Retina (tissue), 1 donor: Measurements from ENCODE around the gene PGBD5.

Experiments
- DNase-seq: peaks from one replicate; pipeline ENCODE4 v3.0.0-alpha.2; 2016

The PGBD5 gene

DNA sequence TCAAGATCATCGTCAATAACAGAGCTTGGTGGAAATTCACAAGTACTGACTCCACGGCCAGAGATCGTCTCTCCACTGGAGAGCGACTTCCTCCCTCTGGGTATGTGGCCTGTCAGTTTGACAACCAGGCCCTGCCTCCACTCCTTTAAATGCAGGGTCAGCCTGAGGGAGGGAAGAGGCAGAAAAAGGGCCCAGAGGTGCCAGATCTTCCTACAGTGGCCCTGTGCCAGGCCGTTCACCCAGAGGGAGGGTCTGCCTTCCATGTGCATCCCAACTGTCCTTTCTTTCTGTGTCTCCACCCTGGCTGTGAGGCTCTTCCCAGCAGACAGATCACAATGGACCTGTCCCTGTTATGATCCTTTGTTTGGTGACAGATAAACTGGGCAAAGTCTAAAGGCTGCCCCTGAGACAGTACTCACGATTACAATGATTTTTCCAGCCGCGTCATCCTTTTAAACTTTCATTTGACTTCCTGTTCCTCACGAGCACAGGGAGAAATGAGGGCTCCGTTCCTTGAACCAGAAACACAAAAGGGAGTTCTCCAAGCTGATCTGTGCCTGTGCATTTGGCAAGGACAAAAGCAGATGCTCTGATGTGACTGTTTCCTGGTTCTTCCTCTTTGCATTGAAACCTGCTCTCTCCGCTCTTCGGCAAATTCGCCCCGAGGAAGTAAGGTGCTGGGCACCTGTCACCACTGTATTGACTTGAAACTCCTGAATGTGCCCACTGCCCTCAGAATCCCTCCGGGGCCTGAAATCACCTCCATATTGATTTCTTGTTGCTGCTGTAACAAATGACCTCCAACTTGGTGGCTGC lies 126.7 kb downstream of the PGBD5 start:
- DNase-seq = no peak

DNA sequence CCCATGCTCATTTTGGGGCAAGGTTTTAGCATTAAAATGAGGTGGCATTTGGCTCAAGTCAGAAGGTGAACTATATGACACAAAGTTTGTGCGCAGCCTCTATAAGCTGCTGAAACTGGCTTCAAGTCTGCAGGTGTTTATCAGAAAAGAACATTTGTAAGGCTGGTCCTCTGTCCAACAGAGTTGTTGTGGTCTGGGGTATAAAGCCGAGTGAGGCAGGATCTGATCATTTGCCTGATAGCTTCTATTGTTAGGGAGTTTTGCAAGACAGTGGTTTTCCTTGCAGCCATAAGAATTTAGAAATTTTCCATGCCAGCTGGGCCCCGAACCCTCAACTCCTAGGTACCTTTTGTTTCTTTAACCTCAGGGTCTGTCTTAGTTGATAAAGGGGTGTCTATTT lies 130.8 kb downstream of the PGBD5 start:
- DNase-seq = no peak

DNA sequence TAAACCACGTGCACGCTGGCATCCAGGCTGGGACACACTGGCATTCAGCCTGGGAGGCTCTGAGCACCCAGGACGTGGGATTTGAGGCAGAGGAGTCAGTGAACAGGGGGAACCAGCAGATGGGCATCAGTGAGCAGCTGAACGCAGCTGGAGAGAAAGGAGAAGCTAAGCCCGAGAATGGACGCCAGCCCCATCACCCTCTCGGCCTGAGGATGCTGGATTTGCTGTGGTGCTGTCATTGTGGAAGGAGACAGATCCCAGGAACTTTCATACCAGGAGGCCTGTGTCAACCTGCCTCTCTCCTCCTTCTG lies 132.8 kb downstream of the PGBD5 start:
- DNase-seq = peak; percentile 58

DNA sequence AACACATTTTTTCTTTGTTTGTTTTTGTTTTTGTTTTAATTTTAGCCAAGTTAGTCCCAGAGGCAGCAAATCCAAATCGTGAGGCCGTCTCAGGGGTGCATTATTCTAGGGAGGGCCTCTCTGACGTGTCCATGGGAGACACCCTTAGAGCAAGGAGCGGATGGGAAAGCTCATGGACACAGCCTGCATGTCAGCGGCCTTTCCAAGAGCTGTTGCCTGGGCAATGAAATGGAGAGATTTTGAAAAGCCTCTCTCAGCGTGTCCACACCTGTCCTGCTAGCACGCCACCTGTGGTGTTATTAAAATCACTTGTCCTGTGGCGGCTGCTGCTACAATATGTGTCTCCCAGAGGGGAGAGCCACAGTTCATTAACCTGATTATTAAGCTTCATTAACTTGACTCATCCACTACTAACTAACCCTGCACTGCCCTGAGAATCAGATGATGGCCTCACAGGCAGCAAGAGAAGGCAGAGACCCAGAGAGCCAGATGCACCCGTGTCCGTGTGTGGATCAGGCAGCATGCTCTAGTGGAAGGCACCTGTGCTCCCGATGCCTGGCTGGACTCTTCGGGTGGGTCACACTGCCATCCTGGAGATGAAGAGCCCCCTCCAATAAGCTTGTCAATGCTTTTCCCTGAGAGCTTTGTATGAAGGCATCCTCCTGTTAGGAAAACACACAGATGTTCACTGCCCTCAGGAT lies 133.3 kb downstream of the PGBD5 start:
- DNase-seq = peak; percentile 61

DNA sequence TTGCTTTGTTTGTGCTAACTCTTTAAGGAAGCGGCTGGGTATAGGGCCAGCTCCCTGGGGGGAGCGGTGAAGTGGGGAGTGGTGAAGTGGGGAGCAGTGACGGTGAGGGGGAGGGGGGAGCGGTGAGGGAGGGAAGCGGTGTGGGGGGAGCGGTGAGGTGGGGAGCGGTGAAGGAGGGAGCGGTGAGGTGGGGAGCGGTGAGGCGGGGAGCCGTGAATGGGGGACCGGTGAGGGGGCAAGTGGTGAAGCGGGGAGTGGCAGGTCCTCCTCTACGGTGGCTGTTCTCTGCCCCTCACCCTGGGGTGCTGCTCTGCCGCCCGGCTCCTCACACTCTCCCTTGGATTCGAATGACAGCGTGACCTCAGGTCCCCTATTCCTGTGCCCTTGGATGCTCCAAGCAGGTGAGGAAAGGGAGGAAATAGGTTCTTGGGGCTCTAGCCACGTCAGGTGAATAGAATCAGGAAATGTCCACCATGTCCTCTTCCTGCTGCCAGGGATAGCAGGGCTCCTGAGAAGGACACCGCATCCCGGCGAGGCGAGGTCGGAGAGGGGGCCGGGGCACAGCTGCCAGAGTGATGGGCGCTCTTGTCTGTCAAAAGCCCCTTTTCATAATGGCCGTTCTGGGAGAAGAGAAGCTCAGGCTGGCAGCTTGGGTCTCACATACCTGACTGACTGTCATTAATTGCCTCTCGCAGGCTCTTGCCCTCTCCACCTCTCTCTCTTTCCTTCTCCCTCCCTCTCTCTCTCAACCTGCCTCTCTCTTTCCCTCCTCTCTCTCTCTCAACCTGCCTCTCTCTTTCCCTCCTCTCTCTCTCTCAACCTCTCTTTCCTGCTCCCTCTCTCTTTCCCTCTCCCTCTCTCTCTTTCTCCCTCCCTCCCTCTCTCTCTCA lies 134.2 kb downstream of the PGBD5 start:
- DNase-seq = peak; percentile 44

DNA sequence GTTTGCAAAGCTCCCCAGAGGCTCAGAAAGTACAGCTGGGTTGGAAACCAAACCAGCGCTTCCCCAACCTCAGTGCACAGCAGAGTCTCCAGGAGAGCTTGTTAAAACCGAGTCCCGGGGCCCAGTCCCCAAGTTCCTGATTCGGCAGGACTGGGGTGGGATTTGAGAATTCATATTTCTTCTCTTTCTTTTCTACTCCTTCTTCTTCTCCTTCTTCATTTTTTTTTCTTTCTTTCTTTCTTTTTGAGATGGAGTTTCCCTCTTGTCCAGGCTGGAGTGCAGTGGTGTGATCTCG lies 136.8 kb downstream of the PGBD5 start:
- DNase-seq = no peak

DNA sequence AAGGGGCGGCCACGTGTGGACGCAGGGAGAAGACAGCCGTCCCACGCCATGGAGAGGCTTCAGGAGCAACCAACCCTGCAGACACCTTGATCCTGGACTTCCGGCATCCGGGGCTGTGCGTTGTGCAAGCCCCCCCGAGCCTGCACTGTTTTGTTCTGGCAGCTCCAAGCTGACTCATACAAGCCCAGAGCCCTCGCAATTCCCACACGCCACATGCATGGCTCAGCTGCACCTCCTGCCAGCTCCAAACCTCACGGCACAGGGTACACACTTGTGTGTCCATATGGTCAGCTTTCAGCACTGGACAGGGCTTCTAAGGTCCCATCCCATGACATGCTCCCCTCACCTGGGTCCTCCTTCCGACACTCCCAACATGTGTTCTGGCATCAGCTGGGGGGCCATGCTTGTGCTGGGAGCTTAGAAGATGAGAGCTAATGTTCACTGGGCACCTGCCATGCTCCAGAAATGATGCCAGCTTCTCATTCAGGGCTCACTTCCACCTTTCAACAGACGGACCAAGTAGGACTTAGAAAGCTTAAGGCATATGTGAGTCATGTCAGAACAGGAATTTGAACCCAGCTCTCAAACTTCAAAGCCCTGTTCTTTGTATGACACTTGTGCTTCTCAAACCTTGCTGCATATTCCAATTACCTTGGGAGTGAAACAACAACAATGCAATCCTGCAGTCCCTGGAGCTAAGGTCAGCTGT lies 137.3 kb downstream of the PGBD5 start:
- DNase-seq = no peak

DNA sequence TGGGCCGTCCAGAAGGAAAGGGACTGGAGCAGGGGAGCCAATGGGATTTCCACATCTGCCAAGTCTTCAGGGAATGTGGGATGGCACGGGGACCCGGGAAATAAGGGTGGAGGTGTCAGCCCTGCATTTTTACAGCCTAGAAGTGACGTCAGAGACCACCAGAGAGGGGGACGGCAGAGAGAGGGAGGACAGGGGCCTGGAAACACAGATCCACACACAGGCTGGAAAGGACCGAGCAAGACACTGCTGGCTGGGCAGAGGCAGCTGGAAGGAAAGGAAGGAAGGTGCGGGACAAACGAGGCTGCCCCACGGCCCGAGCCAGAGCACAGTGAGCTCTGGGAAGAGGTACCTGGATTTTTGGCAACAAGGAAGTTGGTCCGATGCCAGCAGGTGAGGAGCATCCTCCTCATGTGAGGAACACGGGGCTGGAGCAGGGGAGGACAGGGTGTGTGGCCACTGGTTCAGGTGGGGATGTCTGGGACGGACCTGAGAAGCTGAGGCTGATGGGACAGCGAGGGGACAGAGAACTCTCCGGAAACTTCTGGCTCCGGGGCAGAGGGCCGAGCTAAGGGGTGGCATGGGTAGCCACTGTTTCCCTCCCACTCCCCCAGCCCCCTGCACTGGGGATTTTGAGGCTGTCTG lies 138.3 kb downstream of the PGBD5 start:
- DNase-seq = no peak

DNA sequence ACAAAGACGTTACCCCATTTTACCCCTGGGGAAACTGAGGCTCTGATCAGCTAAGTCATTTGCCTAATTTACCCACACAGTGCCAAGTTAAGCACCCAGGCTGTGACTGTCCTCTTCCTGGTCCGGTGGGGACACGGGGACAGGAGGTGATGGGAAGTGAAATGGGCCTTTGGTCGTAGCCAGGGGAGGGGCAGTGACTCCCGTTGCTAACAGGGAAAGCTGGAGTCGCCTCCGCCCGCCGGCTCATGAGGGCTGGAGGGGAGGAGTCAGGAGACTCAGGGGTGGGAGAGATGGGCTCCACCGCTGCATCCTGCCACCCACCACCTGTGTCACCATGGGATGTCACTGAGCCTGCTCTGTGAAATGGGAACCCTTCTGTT lies 139.3 kb downstream of the PGBD5 start:
- no peak for DNase-seq

DNA sequence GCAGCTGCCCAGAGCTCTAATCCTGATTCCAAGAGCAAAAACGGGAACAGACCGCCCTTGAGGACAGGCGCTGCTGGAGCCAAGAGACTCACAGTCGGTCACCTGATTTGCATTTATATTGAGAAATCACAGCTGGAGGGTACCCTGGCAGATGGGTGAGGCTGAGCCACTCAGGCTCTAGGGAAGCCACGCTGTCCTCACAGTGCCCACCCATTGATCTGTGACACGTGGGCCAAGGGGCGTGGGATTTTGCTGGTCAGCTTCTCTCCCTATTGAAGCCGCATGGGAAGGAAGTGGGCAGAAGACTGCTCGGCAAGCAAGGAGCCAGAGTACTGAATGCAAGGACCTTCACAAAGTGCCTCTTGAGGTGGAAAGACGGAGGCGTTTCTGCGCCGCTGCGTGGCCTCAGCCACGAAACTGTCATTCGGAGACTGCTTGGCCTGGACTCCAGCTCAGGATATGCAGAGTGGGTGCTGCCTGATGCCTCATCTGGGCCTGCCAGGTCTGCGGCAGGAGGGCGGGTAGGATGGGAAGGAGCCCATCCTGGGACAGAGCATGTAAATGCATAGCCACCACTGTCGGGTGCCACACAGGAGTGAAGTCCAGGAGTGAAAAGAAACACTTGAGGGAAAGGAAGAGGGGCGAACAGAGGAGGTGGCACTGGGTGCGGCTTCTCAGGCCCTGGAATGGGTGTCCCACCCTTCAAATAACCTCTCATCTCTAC lies 139.8 kb downstream of the PGBD5 start:
- no peak for DNase-seq

DNA sequence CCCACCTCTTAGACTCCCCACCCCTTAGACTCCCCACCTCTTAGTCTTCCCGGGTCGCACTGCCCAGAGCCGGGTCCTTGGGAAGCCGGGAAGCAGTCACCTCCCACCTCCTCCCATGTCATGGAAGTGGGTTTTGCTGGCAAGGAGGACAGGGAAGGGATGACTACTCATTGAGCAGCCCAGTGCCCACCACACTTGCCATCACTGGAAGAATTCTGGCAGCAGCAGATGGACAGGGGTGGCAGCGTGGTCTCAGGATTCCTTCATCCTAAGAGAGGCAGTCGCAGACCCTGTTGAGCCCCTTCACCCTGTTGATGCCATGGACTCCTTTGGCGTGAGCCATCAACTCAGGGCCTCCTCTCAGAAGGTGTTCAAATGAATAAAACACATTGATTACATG lies 140.8 kb downstream of the PGBD5 start:
- no peak for DNase-seq

DNA sequence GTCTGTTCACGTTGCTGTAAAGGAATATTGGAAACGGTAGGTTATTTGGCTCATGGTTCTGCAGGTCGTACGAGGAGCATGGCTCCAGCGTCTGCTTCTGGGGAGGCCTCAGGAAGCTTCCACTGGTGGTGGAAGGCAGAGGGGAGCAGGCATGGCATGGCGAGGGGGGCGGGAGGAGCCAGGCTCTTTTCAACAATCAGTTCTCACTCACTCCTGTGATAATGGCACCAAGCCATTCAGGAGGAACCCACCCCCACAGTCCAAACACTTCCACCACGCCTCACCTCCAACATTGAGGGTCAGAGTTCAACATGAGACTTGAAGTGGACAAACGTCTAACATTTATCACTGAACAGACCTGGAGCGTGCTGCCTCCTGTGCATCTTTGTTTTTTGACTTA lies 141.2 kb downstream of the PGBD5 start:
- DNase-seq = no peak

DNA sequence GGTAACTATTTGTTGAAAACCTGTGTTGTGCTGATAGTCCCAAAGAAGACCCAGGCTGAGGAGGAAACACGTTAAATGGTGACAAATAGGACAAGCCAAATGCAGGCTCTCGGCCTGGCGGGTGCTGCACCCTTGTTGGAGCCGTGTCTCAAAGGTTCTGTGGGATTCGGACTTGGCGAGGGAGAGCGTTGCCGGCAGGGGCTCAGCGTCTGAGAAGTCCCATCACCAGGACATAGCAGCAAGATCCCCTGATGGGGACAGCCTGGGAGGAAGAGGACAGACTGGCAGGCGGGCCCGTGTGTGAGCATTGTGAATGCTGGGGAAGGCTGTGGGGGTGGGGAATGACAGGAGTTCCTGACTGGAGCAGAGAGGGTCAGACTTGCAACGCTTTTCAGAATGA lies 142.5 kb downstream of the PGBD5 start:
- DNase-seq = no peak

DNA sequence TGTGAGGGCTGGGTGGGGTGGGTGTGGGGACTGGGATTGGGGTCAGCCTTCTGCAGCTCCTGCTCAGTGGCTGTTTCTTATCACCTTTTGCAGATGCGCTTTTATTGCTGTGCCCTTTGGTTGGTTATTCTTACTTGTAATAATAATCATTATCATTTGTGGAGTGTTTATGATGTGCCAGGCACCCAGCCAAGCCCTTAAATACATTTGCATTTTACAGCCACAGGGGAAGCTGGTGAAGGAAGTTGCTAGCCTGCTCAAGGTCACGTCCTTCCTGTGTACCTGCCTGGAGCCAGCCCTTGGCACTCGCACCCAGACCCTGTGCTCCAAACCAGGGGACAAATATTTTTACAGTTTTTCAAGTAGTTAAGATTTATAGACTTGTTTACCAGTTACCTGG lies 144.0 kb downstream of the PGBD5 start:
- no peak for DNase-seq

DNA sequence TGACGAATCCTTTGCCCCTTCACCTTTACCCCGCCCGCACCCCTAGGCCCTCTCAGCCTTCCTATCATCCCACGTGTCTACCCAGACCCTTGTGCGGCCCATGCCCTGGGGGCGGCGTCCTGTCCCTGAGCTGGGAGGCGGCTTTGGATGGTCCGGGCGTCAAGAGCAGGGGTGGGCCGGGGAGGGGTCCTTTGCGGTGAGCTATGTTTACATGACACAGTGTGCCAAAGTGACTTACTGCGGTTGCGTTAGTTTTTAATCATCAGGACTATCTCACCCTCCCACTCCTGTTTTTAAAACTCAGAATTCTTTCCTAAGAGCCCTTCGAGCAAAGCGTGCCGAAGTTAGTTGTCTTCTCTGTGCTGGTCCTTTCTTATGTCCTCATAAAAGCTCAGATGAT lies 144.6 kb downstream of the PGBD5 start:
- no peak for DNase-seq

DNA sequence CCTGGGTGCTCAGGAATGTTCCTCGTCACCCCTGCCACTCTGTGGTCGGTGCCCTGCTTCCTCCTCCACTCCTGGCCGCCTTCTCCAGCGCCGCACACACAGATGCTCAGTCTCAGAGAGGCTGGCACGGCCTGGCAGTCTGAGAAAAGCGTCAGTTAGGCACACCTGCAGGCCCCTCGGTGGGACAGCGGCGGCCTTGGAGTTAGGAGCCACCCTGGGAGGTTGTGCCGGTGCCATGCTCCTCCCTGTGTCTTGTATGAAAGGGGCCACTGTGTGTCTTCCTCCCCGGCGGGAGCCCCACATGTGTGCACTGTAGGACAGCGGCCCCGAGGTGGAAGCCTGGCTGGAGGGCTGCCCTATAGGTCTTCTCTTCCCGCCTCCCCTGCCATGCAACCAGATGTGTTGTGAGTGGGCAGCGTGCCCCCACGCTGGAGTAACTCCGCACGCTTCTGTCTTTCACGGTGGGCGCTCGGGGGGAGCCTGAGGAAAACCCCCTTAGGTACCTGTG lies 145.2 kb downstream of the PGBD5 start:
- DNase-seq = no peak

DNA sequence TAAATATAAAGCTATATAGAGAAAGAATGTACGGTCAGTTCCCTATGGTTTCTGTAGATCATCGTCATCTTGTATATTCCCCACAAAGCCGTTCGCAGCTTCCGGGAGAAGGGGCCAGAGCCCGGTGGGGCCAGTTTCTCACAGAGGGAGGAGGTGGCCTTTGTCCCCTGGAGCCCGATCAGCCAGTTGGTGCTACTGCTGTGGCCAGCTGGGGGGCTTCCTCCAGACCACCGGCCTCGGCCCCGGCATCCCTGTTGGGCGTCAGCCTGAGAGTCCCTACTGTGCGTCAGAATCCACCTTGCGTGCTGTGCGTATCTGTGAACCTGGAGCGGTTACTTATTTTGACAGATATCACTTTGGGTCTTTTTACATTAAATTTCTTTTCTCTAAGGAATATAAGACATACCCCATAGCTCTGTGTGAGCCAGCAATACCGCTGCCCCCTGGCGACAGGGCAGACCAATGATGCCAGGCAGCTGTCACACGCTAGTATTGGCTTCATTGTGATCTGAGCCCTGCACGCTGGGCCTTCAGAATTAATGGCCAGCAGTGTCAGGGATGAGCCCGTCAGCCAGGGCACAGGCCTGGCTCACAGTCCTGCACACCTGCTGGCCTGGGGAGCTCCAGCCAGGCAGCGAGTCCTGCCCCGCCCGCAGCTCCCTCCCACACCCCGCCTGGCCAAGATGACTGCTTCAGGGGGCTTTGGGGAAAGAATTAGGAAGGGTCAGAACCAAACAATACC lies 145.9 kb downstream of the PGBD5 start:
- DNase-seq = no peak

DNA sequence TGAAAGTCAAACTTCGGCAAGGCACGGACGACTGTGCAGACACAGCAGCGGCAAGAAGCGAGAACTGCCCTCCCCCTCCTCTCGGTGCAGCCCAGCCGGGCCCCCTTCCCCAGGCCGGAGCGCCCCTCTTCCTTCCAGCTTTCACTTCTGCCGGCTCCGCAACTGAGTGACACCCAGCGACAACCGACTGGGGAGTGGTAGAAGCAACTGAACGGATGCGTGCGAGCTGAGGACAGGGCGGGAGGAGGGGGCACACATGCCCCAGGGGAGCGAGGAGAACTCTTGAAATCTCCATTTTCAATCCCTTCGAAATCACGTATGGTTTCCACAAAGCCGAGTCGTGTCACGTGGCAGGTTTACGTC lies 146.6 kb downstream of the PGBD5 start:
- DNase-seq = no peak

DNA sequence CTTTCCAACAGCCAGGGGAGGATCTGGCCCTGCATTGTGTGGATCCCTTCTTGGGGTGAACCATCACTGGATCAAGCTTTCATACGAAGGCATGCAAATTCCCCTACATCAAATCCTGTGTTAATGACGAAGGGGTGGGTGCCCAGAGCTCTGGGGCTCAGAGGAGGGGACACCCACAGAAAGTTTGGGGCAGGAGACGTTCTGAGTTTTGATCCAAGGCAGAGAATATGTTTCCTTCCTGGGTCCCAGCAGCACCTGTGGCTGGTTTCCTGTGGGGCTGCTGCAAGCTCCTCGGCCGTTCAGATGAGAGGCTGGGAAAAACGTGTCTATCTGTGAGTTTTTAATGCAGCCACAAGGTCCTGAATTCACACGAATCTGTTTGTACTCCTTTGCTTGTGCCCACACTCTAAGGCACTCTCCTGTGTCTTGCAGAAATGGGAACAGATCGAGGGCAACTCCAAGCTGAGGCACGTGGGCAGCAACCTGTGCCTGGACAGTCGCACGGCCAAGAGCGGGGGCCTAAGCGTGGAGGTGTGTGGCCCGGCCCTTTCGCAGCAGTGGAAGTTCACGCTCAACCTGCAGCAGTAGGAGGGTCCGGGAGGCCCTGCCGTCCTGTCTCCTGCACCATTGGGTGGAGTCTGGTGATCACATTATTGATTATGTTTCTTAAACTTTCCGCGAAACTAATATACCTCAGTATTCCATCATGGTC lies 147.1 kb downstream of the PGBD5 start:
- DNase-seq = no peak

DNA sequence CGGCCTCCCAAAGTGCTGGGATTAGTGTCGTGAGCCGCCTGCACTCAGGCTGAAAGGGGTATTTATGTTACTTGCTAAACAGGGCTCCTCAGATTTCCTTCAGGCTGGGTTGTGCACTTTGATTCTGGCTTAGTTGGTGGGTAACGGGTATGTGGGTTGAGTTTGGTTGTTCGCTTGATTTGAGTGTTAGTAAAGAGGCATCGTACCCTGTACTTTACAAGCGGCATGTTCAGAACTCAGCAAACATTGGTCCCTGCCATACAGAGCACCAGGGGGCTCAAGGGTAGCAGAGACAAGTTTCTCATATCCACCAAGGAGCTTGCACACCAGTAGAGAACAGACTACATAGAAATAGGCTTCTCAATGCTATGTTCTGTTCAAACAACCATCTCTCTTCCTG lies 147.8 kb downstream of the PGBD5 start:
- no peak for DNase-seq
